HG03558 (cell line): Measurements from ENCODE around the gene RGS10.
"Not testable (repeated sequence)": the region's sequence is repeated elsewhere in the genome, so short reads cannot be mapped to it uniquely, and the experiment has no call there.

Experiments
- ATAC-seq: cut with Tn5 transposase; IDR thresholded peaks from one replicate; pipeline ENCODE4 v1.9.1; 2021; ENCODE audit warnings: moderate number of reproducible peaks; ENCODE audit not compliant: unreplicated experiment; ENCODE audit errors: extremely low read depth

Gene RGS10

GRCh38 chr10:119542357-119542987, at the start of gene RGS10:
Gene RGS10, minus strand, starts transcription at chr10:119542719. Its CDS starts 81 bp downstream, at chr10:119542638.
- peak; percentile 39 for ATAC-seq

GRCh38 chr10:119588071-119588470, 45.6 kb upstream of the RGS10 start:
- no peak for ATAC-seq

- ATAC-seq, result no peak
Observed at GRCh38 chr10:119578355-119578754, 35.8 kb upstream of the RGS10 start.

- ATAC-seq, result no peak
Observed at GRCh38 chr10:119575991-119576390, 33.5 kb upstream of the RGS10 start.

GRCh38 chr10:119575506-119575905, 33.0 kb upstream of the RGS10 start:
- no peak for ATAC-seq

- no peak for ATAC-seq
Observed at GRCh38 chr10:119567978-119568377, 25.5 kb upstream of the RGS10 start.

GRCh38 chr10:119562097-119562496, 19.6 kb upstream of the RGS10 start:
- no peak for ATAC-seq

- ATAC-seq, result not testable (repeated sequence)
Observed at GRCh38 chr10:119559511-119559910, 17.0 kb upstream of the RGS10 start.

GRCh38 chr10:119556081-119556480, 13.6 kb upstream of the RGS10 start:
- not testable (repeated sequence) for ATAC-seq

GRCh38 chr10:119555178-119555784, 12.8 kb upstream of the RGS10 start:
- no peak for ATAC-seq

- no peak for ATAC-seq
Observed at GRCh38 chr10:119550827-119551226, 8.3 kb upstream of the RGS10 start.

GRCh38 chr10:119549247-119549999, 6.9 kb upstream of the RGS10 start:
- no peak for ATAC-seq

- no peak for ATAC-seq
Observed at GRCh38 chr10:119546009-119546408, 3.5 kb upstream of the RGS10 start.

- ATAC-seq, result no peak
Observed at GRCh38 chr10:119545310-119545709, 2.8 kb upstream of the RGS10 start.

GRCh38 chr10:119543814-119544642, 1.5 kb upstream of the RGS10 start:
- ATAC-seq, result no peak

- peak; percentile 26 for ATAC-seq
Observed at GRCh38 chr10:119542988-119543813, 682 bp upstream of the RGS10 start.

- no peak for ATAC-seq
Observed at GRCh38 chr10:119541459-119542356, 811 bp downstream of the RGS10 start.

- no peak for ATAC-seq
Observed at GRCh38 chr10:119541046-119541445, 1.5 kb downstream of the RGS10 start.

GRCh38 chr10:119540038-119540437, 2.5 kb downstream of the RGS10 start:
- ATAC-seq, result no peak
